ENCODE results near the gene RFTN1.

The RFTN1 gene

DNA sequence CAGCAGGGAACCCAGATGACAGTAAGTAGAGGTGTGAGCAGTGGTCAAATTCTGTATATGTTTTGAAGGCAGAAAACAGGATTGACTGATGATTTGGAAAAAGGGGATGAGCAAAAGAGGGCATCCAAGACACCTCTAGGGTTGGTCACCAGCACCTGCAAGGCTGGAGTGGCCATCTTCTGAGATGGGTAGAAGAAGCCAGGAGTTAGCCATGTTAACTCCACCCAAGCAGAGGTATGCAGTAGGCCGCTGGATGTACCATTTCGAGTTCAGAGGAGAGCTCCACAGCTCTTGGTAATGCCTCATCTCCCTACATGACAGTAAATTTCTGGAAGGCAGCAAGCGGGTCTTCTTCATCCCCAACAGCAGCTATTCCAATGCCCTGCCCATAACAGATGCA lies 7.0 kb downstream of the RFTN1 start:
- H3K27ac ChIP-seq: no peak overlapping the region

DNA sequence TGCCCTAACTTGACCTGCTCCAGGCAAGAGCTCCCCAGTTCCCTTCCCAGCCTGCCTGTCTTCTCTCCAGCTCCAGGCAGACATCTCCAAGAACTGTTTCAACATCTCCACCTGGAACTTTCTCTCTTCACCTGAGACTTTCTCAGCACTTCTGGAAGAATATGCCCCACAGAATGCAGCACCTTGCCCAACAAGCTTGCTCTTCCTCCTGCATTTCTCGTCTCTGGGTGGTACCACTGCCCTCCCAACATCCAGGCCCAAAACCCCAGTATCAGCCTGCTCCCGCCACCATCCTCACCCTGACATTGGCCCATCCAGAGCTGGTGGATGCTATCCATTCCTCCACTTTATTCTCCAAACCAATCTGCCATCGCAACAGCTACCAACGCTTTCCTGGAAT lies 8.8 kb downstream of the RFTN1 start:
- DNase-seq (ENCODE audit: low read depth, low spot score): no peak
- no peak for TF ChIP-seq POLR2AphosphoS5 (IDR thresholded peaks at IDR 0.05; ENCODE audit: borderline replicate concordance, low read depth, low read length)
- no peak for TF ChIP-seq EZH2 (IDR thresholded peaks at IDR 0.05)
- TF ChIP-seq FOXP2 (optimal IDR thresholded peaks at IDR 0.05; ENCODE audit: control extremely low read depth, extremely low read length, insufficient read depth): no peak
- Histone ChIP-seq H3K9me3 (ENCODE audit: low read depth, low read length) (no peaks in the 10 kb centered on the region), H3K27ac (no peak overlapping the region), H3K9ac (ENCODE audit: insufficient read length) (no peak overlapping the region), H3K36me3 (ENCODE audit: insufficient read depth, low read length) (no peaks in the 10 kb centered on the region), H3K4me3 (no peak overlapping the region)

More for the DNA sequence above, 7.0 kb downstream of the RFTN1 start:
- Histone ChIP-seq H3K36me3 (ENCODE audit: insufficient read depth, low read length) (no peaks in the 10 kb centered on the region), H3K9ac (ENCODE audit: insufficient read length) (no peak overlapping the region), H3K4me3 (no peak overlapping the region), H3K9me3 (ENCODE audit: low read depth, low read length) (no peaks in the 10 kb centered on the region)
- DNase-seq (ENCODE audit: low read depth, low spot score): no peak
- TF ChIP-seq POLR2AphosphoS5 (IDR thresholded peaks at IDR 0.05; ENCODE audit: borderline replicate concordance, low read depth, low read length) (no peak), EZH2 (IDR thresholded peaks at IDR 0.05) (no peak), FOXP2 (optimal IDR thresholded peaks at IDR 0.05; ENCODE audit: control extremely low read depth, extremely low read length, insufficient read depth) (no peak)

- no peak for DNase-seq (ENCODE audit: low read depth, low spot score)
Measured at GRCh38 chr3:16504242-16504641, 9.3 kb downstream of the RFTN1 start.

DNA sequence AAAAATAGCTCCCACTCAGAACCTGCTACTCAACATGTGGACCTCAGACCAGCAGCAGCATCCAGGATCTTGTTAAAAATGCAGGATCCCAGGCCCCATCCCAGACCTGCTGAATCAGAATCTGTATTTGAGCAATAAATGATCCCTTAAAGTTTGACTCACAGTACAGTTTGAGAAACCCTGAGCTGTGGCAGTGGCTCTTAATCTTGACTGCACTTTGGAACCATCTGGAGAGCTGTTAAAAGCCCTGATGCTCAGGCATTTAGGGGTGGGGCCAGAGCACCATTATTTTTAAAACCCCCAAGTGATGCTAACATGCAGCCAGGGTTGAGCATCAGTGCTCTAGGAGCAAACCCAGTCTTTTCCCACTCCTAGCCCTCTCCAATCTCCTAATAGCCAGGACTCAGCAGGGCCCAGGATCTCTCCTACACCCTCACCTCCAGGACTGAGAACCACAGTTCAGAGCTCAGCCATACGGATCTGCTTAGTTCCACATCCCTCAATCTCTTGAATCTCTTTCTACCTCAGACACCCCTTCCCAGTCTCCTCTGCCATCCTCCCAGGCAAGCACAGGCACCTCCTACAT lies 10.2 kb downstream of the RFTN1 start:
- Histone ChIP-seq H3K9me3 (ENCODE audit: low read depth, low read length) (no peaks in the 10 kb centered on the region), H3K36me3 (ENCODE audit: insufficient read depth, low read length) (no peaks in the 10 kb centered on the region), H3K4me3 (no peak overlapping the region), H3K9ac (ENCODE audit: insufficient read length) (no peak overlapping the region), H3K27ac (no peak overlapping the region)
- DNase-seq (ENCODE audit: low read depth, low spot score): no peak
- no peak for TF ChIP-seq EZH2 (IDR thresholded peaks at IDR 0.05)
- no peak for TF ChIP-seq FOXP2 (optimal IDR thresholded peaks at IDR 0.05; ENCODE audit: control extremely low read depth, extremely low read length, insufficient read depth)
- no peak for TF ChIP-seq POLR2AphosphoS5 (IDR thresholded peaks at IDR 0.05; ENCODE audit: borderline replicate concordance, low read depth, low read length)

More at GRCh38 chr3:16504242-16504641, 9.3 kb downstream of the RFTN1 start:
- no peak overlapping the region for H3K4me3 ChIP-seq
- no peaks in the 10 kb centered on the region for H3K36me3 ChIP-seq (ENCODE audit: insufficient read depth, low read length)
- no peak overlapping the region for H3K9ac ChIP-seq (ENCODE audit: insufficient read length)
- TF ChIP-seq EZH2 (IDR thresholded peaks at IDR 0.05): no peak
- no peak for TF ChIP-seq POLR2AphosphoS5 (IDR thresholded peaks at IDR 0.05; ENCODE audit: borderline replicate concordance, low read depth, low read length)
- TF ChIP-seq FOXP2 (optimal IDR thresholded peaks at IDR 0.05; ENCODE audit: control extremely low read depth, extremely low read length, insufficient read depth): no peak
- H3K9me3 ChIP-seq (ENCODE audit: low read depth, low read length): no peaks in the 10 kb centered on the region
- H3K27ac ChIP-seq: no peak overlapping the region

DNA sequence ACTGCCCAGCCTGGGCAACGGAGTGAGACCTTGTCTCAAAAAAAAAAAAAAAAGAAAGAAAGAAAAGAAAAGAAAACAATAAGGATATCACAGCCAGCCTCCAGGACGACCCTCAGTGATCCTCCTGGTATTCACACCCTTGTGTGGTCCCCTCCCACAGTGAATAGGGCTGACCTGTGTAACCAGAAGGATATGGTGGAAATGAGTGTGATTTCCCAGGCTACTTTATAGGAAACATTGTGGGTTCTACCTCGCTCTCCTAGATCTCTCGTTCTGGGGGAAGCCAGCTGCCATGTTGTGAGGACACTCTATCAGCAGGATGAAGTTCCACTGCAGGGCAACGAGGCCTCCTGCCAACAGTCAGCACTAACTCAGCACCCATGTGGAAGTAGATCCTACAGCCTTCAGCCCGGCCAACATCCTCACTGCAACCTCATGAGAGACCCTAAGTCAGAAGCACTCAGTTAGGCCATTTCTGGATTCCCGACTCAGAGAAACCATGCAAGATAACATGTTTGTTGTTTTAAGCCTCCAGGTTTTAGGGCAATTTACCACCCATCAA lies 11.1 kb downstream of the RFTN1 start:
- TF ChIP-seq POLR2AphosphoS5 (IDR thresholded peaks at IDR 0.05; ENCODE audit: borderline replicate concordance, low read depth, low read length) (no peak), FOXP2 (optimal IDR thresholded peaks at IDR 0.05; ENCODE audit: control extremely low read depth, extremely low read length, insufficient read depth) (no peak), EZH2 (IDR thresholded peaks at IDR 0.05) (no peak)
- Histone ChIP-seq H3K9ac (ENCODE audit: insufficient read length) (no peak overlapping the region), H3K27ac (no peak overlapping the region)

GRCh38 chr3:16501376-16501775 lies 12.1 kb downstream of the RFTN1 start:
- DNase-seq (ENCODE audit: low read depth, low spot score): no peak
- no peak overlapping the region for H3K27ac ChIP-seq
- no peak overlapping the region for H3K9ac ChIP-seq (ENCODE audit: insufficient read length)
- H3K36me3 ChIP-seq (ENCODE audit: insufficient read depth, low read length): no peaks in the 10 kb centered on the region
- no peaks in the 10 kb centered on the region for H3K9me3 ChIP-seq (ENCODE audit: low read depth, low read length)
- H3K4me3 ChIP-seq: no peak overlapping the region
- TF ChIP-seq FOXP2 (optimal IDR thresholded peaks at IDR 0.05; ENCODE audit: control extremely low read depth, extremely low read length, insufficient read depth): no peak
- TF ChIP-seq EZH2 (IDR thresholded peaks at IDR 0.05): no peak
- TF ChIP-seq POLR2AphosphoS5 (IDR thresholded peaks at IDR 0.05; ENCODE audit: borderline replicate concordance, low read depth, low read length): no peak

More for the DNA sequence above, 11.1 kb downstream of the RFTN1 start:
- no peak for DNase-seq (ENCODE audit: low read depth, low spot score)
- Histone ChIP-seq H3K36me3 (ENCODE audit: insufficient read depth, low read length) (no peaks in the 10 kb centered on the region), H3K4me3 (no peak overlapping the region), H3K9me3 (ENCODE audit: low read depth, low read length) (no peaks in the 10 kb centered on the region)

- Histone ChIP-seq H3K36me3 (ENCODE audit: insufficient read depth, low read length) (no peaks in the 10 kb centered on the region), H3K9ac (ENCODE audit: insufficient read length) (no peak overlapping the region), H3K9me3 (ENCODE audit: low read depth, low read length) (no peaks in the 10 kb centered on the region), H3K27ac (no peak overlapping the region), H3K4me3 (no peak overlapping the region)
- TF ChIP-seq EZH2 (IDR thresholded peaks at IDR 0.05): no peak
- TF ChIP-seq FOXP2 (optimal IDR thresholded peaks at IDR 0.05; ENCODE audit: control extremely low read depth, extremely low read length, insufficient read depth): no peak
- TF ChIP-seq POLR2AphosphoS5 (IDR thresholded peaks at IDR 0.05; ENCODE audit: borderline replicate concordance, low read depth, low read length): no peak
- no peak for DNase-seq (ENCODE audit: low read depth, low spot score)
Measured at GRCh38 chr3:16500911-16501310, 12.6 kb downstream of the RFTN1 start.

GRCh38 chr3:16500093-16500492 lies 13.4 kb downstream of the RFTN1 start:
- Histone ChIP-seq H3K9me3 (ENCODE audit: low read depth, low read length) (no peaks in the 10 kb centered on the region), H3K36me3 (ENCODE audit: insufficient read depth, low read length) (no peaks in the 10 kb centered on the region), H3K4me3 (no peak overlapping the region), H3K9ac (ENCODE audit: insufficient read length) (no peak overlapping the region), H3K27ac (no peak overlapping the region)
- no peak for TF ChIP-seq EZH2 (IDR thresholded peaks at IDR 0.05)
- TF ChIP-seq FOXP2 (optimal IDR thresholded peaks at IDR 0.05; ENCODE audit: control extremely low read depth, extremely low read length, insufficient read depth): no peak
- no peak for TF ChIP-seq POLR2AphosphoS5 (IDR thresholded peaks at IDR 0.05; ENCODE audit: borderline replicate concordance, low read depth, low read length)
- no peak for DNase-seq (ENCODE audit: low read depth, low spot score)
